AG04449 (cell line): ENCODE measurements around the gene KLHL29.

Source experiments
- CTCF ChIA-PET: fragments of 350-600 bp; formaldehyde crosslinking; extraction: SDS; loops from one replicate; lab custom pipeline; 2021; ENCODE audit warnings: antibody characterized with exemption; lab: Yijun Ruan, JAX
- POLR2A ChIA-PET: fragments of 400-600, 350-600 bp; formaldehyde crosslinking; extraction: SDS; loops from one replicate; lab custom pipeline; 2020; ENCODE audit warnings: antibody characterized with exemption, inconsistent platforms; lab: Yijun Ruan, JAX
- DNase-seq: peaks from one replicate; pipeline ENCODE4 v3.0.0-alpha.2; 2010; ENCODE audit warnings: low read depth, low spot score
- H3K4me3 ChIP-seq: 2 replicates; pipeline ENCODE4 v1.5.1; 2011; ENCODE audit warnings: low read depth, mild to moderate bottlenecking, control low read depth, low read length
- CTCF ChIP-seq: IDR thresholded peaks from one replicate; pipeline ENCODE4 v1.5.1; 2011; ENCODE audit warnings: mild to moderate bottlenecking, moderate library complexity, low read length, control low read depth, inconsistent platforms; ENCODE audit not compliant: insufficient read depth; ENCODE audit errors: missing control alignments

The KLHL29 gene

GRCh38 chr2:23441414-23441813 is 56.4 kb downstream of the KLHL29 start:
- ChIA-PET POLR2A (no interaction called here), CTCF (no interaction called here)
- H3K4me3 ChIP-seq, result no peak overlapping the region
- TF ChIP-seq CTCF, result no peak
- DNase-seq, result no peak

- no peak overlapping the region for H3K4me3 ChIP-seq
- ChIA-PET POLR2A (no interaction called here), CTCF (no interaction called here)
- no peak for TF ChIP-seq CTCF
- DNase-seq, result no peak
Measured at GRCh38 chr2:23445450-23445868, 60.5 kb downstream of the KLHL29 start.

- no peak overlapping the region for H3K4me3 ChIP-seq
- ChIA-PET POLR2A (no interaction called here), CTCF (interaction anchor here (0.8 to 1.5 kb wide), 2 partner anchors 12 to 14 kb away, joined by 3 read pairs; no protein-coding TSS in a partner anchor)
- no peak for TF ChIP-seq CTCF
- no peak for DNase-seq
Measured at GRCh38 chr2:23446916-23447315, 61.9 kb downstream of the KLHL29 start.

GRCh38 chr2:23447405-23447804 is 62.4 kb downstream of the KLHL29 start:
- ChIA-PET CTCF (interaction anchor here (1.5 kb wide), 1 partner anchor 11 kb away, joined by 3 read pairs; no protein-coding TSS in a partner anchor), POLR2A (no interaction called here)
- DNase-seq, result no peak
- no peak overlapping the region for H3K4me3 ChIP-seq
- TF ChIP-seq CTCF, result no peak

- ChIA-PET CTCF (no interaction called here), POLR2A (no interaction called here)
- DNase-seq, result no peak
- H3K4me3 ChIP-seq, result no peak overlapping the region
- no peak for TF ChIP-seq CTCF
Measured at GRCh38 chr2:23448906-23449305, 63.9 kb downstream of the KLHL29 start.

GRCh38 chr2:23449413-23449812 is 64.4 kb downstream of the KLHL29 start:
- DNase-seq, result no peak
- TF ChIP-seq CTCF, result no peak
- POLR2A ChIA-PET, result no interaction called here
- CTCF ChIA-PET, result interaction anchor here (3.3 kb wide), 1 partner anchor 11 kb away, joined by 22 read pairs; no protein-coding TSS in a partner anchor
- no peak overlapping the region for H3K4me3 ChIP-seq
